ENCODE data around the gene ZNF609.

Gene ZNF609

DNA sequence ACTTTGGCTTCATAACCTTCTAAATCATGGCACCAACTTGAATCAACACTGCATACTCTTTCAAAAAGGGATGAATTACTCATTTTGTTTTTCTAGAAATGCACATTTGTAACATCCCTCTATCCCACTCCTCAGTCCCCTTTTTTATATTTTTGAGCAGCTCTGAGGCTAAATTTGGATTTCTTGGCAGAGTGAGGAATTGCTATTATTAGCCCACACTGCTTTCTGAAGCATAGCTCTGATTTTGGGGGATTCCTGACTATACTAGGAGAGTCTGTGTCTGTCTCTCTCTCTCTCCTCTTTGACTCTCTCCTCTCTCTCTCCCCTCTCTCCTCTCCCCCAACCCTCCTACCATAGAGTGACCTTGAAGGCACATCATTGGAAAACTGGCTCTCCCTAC, 238.4 kb downstream of the ZNF609 start:
- no peak for DNase-seq (ENCODE audit: low read depth)

DNA sequence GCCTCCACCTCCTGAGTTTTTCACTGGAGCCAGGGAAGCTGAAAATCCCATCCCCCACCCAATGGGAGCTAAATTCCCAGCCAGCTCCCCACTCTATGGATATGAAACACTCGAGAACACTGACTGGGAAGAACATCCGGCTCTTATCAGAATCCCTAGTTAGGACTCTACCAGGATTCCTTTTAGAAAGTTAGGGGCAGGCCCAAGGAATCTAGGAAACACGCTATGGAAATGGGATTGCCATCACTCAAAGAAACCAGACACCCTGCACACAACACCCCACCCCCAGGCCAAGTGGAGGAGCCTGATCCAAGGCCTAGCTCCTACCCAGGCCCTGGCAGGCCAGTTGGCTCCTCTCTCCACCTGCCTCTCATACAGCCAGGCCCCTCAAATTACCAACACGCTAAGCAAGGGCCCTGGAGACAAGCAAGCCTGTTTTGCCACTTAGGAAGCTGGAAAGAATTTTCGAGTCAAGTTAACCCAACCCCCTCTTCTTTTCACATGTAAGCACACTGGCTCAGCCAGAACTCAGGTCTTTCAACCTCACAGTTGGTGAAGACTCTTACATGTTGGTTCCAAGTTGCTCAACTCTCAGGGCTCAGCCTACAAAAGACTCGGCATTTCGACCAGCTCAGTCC, 239.5 kb downstream of the ZNF609 start:
- no peak for DNase-seq (ENCODE audit: low read depth)

DNA sequence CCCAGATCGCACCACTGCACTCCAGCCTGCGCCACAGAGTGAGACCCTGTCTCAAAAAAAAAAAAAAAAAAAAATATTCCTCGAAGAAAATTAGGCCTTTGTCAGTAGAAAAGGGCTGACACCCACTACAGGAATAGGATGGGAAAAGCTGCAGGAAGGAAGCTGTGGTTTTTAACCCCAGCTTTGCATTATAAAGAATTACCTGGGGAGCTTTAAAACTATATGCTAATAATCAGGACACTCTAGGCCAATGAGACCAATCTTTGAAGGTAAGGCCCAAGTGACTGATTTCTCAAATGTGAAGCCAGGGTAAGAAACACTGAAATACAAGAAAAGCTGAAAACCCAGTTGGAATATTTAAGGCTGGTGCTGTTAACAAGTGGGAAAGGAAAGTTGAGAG, 240.7 kb downstream of the ZNF609 start:
- no peak for DNase-seq (ENCODE audit: low read depth)

DNA sequence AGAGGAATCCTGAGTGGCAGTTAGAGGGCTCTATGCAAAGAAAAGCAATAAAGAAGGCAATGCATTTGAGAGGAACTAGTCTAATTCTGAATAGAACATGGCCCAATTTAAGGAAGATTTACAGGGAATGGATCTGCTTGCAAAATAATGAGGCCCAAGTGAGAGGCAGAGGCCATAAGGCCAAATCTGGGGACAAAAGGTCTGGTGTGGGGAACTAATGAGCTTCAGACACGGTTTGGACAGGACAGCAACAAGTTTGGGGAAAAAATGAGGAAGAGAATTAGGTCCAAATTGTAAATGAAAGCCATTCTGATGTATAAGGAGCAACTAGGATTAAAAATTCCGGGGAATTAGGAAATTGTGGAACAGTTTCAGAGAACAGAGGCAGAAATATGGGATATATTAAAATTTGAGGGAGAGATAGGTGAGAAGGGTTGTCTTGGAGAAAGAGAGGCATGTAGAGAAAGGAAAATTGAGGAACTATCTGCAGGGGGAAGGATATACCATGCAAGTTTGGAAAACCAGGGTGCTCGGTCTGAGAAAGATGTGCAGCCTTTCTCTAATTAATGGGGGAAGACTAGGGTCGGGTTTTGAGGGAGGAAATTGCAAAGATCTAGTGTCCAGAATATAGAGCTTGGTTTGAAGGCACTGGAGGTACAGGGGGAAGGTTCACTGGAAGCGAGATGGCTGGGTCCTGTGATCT, 241.3 kb downstream of the ZNF609 start:
- no peak for DNase-seq (ENCODE audit: low read depth)

DNA sequence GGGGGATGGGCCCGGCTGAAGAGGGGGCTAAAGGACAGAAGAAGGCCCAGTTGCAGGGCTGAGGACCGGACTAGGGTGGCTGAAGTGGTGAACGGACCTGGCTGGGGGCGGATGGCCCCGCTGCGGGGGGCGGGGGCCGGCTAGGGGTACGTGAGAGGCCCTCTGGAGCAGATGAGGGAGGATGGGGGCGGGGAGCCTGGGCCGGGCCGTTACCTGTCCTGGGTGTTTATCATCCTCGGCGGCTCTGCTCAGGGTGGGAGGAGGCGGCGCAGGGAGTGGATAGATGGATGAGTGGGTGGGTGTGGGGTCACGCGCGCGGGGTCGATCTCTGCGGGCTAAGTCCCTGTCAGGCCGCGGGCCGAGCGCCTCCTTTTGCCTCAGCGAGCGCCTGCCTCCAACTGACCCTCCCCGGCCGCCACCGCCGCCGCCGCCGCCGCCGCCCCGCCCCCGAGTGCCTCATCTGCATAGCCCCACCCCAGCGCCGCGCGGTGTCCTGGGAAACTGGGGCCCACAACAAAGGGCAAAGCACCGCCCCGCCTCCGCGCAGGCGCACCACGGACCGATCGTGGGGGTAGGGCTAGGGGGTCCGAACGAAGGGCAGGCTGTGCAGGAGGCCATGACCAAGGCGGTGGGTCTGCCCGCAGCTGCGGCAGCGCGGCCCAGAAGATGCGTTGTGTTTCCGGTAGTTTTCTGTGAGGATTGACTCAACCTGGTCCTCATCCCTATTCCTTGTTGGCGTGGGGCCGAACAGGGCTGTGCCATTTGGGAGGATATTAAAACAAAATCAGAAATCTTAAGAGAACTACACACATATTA, 242.6 kb downstream of the ZNF609 start:
- peak; percentile 97 for DNase-seq (ENCODE audit: low read depth)

DNA sequence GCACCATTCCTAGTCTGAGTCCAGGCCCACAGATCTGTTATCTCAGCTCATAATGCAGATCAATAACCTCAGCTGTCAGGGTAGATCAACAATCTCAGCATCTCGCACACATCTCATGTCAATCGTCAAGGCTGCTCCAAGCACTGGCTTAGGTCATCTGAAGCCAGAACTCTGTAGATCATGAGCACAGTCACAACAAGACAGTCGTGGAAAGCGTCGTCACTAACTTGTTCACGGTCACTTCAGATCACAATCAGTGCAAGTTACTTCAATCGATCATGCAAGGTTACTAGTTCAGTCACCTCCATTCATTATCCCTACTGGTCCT, 243.2 kb downstream of the ZNF609 start:
- DNase-seq (ENCODE audit: low read depth), result no peak

DNA sequence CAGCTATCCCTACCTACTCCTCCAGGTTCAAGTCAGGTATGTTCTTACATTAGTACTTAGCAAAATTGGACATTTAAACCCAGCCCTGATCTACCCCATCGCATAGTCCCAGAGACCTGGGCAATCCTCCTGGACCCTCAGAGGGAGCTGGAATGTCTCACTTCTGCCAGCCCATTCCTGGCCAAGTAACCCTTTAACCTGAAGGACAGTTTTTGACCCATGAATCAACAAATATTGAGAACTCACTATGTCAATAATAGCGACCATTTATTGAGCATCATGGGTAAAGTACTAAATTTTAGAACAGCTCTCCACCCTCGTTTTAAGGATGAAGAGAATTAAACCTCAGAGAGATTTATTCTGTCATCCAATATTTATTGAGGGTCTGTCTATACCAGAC, 244.6 kb downstream of the ZNF609 start:
- DNase-seq (ENCODE audit: low read depth), result no peak

DNA sequence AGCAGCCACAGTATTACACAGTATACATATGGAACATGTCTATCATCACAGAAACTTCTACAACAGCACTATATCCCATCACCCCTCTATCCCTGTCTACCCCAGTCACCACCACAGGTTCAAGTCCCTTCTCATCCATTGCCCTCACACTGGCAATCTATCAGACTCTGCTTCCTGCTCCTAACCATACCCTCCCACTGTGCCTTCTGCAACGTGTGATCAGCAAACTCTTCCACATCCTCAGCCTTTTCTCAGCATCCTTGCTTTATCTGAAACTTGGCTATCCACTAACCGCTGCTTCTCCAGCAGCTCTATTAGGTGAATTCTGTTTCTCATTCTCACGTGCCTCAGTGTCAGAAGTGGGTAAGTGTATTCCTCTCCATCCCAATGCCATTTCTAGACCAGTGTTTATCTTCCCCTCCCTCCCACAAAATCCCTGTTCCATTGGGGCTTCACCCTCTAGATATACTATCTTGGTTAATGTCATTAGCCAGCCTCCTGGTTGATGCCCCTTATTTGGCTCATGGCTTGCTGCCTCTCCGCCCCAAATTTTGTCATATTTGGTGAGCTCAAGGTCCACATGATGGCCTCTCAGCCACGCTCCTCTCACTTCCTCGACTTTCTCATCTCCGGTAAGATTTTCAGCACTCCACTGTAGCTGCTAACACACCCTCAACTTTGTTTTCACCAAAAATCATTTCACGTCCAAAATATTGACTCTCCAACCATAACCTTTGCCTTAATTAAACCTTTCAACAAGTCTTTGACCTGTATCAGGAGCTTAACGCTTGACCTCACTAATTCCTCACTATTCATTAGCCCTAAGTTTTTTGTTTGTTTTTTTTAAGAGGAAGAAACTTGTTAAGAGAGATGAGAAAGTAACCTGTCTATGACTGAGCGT, 245.9 kb downstream of the ZNF609 start:
- DNase-seq (ENCODE audit: low read depth), result no peak

DNA sequence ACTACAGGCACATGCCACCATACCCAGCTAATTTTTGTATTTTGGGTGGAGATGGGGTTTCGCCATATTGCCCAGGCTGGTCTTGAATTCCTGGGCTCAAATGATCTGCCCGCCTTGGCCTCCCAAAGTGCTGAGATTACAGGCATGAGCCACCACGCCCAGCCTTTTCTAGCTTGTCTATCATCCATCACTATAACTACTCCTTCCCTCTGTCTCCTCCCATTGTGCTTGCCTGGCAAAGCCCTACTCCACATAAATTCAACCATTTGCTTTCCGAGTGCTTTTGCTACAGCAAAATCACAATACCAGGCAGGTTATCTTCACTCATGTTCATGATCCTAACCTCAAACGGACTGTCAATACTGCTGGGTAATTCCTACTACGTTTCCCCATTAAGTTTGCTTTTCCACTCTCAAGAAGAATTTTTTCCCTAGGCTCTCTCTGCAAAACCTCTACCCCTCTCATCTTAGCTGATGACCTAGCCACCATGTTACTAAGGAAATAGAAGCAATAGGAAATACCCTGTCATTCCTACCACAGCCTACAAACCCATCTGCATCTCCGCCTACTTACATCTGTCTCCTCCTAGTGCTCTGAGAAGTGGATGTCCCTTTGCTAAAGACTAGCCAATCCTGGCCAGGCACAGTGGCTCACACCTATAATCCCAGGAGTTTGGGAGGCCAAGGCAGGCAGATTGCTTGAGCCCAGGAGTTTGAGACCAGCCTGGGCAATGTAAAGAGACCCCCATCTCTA, 250.5 kb downstream of the ZNF609 start:
- DNase-seq (ENCODE audit: low read depth), result no peak

DNA sequence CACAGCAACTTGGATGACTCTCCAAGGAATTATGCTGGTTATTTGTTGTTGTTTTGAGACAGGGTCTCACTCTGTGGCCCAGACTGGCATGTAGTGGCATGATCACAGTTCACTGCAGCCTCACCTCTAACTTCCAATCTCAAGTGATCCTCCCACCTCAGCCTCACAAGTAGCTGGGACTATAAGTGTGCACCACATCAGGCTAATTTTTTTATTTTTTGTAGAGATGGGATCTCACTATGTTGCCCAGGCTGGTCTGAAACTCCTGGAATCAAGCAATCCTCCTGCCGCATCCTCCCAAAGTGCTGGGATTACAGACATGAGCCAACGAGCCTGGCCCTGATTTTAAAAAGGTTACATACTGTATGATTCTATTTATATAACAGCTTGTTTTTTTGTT, 252.0 kb downstream of the ZNF609 start:
- DNase-seq (ENCODE audit: low read depth), result no peak

DNA sequence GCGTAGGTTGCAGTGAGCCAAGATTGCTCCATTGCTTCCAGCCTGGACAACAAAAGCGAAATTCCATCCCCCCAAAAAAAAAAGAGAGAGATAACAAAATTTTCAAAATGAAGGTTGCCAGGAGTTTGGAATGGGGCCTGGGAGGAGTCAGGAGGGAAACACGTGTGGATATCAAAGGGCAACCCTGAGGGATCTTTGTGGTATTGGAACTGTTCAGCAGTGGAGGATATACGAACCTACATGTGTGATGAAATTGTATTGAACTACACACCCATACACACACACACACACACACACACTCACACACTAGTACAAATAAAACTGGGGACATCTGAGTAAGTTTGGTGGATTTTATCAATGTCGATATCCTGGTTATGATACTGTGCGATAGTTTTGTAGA, 253.2 kb downstream of the ZNF609 start:
- no peak for DNase-seq (ENCODE audit: low read depth)

DNA sequence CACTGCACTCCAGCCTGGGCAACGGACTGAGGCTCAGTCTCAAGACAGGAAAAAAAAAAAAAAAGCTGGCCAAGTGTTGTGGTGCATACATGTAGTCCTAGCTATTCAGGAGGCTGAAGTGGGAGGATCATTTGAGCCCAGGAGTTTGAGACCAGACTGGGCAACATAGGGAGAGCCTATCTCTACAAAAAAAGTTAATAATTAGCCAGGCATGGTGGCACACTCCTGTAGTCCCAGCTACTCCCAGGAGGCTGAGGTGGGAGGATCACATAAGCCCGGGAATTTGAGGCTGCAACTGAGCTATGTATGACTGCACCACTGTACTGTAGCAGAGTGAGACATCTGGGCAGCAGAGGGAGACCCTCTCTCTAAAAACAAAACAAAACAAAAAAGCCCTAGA, 256.1 kb downstream of the ZNF609 start:
- no peak for DNase-seq (ENCODE audit: low read depth)

DNA sequence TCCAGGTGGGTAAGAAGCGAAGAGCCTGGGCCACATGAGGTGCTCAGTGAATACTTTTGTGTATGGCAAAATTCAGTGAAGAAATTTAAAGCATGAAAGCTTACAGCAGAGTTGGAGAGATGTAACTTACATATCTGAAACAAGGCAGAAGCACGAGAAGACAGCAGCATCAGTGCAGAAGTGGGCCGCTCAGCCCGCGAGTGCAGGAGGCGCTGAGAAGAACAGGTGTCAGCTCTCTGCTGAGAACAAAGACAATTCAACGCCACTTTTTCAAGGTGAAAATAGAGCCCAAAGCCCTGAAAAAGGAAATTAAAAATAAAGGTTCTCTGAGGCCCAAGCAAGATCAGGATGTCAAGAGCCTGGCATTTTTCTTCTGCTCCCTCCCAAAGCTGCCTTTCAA, 256.8 kb downstream of the ZNF609 start:
- DNase-seq (ENCODE audit: low read depth), result no peak

DNA sequence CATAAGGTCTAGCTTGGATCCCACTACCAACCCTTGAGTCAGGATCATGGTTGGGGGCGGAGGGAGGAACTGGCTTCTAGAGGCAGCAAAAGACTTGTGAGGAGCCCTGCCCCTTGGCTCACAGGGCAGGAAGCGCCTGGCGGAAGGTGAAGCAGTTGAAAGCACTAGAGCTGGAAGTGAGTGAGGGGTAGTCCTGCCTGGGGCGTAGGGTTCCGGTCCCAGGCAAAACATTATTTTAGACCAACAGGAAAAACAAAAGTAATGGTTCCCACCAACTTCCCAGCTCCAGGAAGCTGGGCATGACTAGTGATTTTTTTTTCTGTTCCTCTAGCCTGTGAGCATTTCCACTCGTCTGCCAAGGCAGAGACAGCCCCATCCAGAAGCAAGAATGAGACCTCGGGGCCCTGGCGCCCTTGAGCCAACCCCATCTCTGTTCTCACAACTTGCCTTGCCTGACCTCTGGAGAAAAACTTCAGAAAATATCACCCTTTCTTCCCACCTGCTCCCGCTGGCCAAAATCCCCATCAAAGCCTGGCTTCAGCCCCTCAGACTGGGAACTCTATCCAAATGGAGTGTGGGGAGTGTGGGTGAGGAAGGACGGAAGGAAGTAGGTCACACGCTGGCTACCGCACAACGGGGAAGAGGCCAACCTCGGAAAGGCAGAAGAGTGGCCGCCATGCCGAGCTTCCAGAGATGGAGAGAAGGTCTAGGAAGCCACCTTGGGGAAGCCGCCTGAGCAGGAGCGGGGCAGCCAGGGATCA, 257.5 kb downstream of the ZNF609 start:
- DNase-seq (ENCODE audit: low read depth), result peak; percentile 11

DNA sequence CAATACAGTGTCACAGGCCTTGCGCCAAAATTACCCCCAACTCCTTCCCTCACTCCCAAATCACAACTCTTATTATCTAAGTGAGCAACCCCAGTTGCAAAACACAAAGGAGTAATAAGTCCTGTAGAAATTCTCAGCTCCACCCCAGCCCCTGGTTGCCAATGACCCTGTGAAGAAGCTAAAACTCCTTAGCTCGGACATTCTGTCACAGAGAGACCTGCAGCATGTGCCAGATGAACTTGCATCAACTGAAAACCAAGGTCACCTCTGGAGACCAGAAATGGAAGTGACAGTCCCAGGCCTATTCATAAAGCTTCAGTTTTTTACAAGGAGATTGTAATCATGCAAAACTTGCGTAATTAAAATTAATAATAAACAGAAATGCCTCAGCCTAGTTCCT, 259.8 kb downstream of the ZNF609 start:
- no peak for DNase-seq (ENCODE audit: low read depth)

DNA sequence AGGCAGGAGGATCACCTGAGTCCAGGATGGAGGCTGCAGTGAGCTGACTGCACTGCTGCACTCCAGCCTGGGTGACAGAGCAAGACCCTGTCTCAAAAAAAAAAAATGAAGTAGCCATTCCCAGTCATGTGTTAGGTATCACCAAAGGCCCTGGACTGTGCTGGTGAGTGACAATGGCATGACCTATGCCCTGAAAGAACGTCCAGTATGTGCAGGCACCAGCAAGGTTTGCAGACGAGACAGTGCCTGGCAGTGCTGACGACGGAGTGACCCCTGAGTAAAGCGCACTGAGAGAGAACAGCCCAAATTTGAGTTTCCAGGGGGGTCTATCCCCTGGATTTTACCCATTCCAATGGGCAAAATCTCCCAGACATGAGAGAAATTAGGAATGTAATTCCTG, 269.8 kb downstream of the ZNF609 start:
- DNase-seq (ENCODE audit: low read depth), result no peak

DNA sequence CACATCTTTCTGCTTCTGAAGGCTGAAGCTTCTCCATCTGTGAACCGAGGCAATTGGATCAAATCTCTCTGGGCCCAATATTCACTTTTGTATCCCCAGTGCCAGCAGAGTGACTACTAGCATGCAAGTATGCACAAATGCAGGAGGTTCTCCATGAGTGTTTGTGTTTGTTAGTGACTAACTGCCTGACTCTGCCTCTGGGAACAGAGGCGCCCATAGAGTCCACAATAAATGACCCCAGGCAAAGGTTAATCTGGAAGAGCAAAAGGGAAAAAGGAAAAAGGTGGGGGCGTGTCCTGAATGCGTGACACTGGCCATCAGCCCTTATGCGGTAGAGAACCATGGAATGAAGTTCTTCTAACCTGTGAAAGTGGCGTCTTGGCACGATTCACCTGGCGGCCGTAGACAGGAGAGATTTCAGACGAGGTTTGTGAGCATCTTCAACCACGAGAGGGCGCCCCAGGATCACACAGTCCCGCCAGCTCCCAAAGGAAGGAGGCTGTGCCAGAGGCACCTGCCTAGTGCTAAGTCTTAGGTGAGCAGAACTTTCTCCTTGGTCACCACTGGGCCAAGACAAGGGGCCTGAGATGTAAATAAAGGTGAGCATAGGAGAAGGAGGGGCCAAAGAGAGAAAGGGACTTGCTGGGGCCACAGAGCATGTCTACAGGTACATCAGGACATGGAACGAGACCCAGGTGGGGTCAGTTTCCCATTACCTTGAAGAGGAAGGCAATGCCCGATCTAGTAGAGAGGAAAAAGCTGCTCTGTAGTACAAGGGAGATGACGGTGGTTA, 270.8 kb downstream of the ZNF609 start:
- peak; percentile 89 for DNase-seq (ENCODE audit: low read depth)

DNA sequence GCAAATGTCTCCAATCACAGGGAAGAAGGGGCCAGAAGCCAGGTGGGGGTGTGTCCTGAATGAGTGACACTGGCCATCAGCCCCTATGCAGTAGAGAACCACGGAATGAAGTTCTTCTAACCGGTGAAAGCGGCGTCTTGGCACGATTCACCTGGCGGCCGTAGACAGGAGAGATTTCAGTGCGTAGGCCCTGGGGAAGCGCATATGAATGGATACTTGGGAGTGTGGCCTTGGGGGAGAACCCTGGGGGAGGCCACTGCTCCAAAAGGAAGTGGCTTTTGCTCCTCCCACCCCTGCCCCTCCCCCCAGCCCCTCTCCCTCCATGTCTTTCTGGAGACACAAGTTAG, 271.4 kb downstream of the ZNF609 start:
- no peak for DNase-seq (ENCODE audit: low read depth)

DNA sequence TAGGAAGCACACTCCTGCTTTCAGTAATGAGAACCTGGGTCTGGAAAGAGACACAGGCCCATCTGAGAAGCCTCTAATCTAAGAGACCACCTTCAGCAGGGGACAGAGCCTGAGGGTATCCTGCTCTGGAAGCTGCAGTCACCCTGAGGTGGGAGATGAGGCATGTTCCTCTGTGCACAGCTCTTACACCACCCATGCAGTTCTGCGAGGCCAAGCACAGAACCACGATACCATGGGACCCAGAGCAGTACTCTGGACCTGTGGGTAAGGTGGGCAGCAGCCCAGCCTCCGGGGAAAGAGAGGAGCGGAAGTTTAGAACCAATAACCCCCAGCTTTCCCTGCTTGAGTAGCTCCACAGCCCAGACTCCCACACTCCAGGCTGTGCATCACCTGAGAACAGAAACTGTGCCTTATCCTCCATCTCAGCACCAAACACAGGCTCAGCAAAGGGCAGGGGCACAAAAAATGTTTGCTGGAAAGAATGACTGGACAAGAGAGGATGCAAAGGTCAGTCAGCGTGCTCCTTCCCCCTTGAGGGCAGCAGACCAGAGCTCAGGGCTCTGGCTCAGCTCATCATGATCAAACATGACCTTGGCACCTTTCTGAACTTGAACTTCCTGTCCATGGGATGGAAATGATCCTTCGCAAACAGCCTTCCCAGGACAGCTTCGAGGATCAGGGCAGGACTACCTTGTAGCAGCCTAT, 271.9 kb downstream of the ZNF609 start:
- DNase-seq (ENCODE audit: low read depth), result no peak

Data from activated T-cell treated with anti-CD3 and anti-CD28 coated beads for 1 hour (primary cell).